Rectal smooth muscle tissue (tissue), 1 donor: ENCODE data around the gene PARD3B.

Experiments
- H3K27ac ChIP-seq: one replicate; pipeline ENCODE4 v1.7.0; 2013; ENCODE audit warnings: low read depth, low read length, inconsistent platforms
- H3K27me3 ChIP-seq: one replicate; pipeline ENCODE4 v1.7.0; 2013; ENCODE audit warnings: low read length; ENCODE audit not compliant: control insufficient read depth, insufficient read depth
- H3K36me3 ChIP-seq: one replicate; pipeline ENCODE4 v1.7.0; 2013; ENCODE audit warnings: low read length; ENCODE audit not compliant: control insufficient read depth, insufficient read depth
- H3K4me1 ChIP-seq: one replicate; pipeline ENCODE4 v1.7.0; 2013; ENCODE audit warnings: low read length; ENCODE audit not compliant: control insufficient read depth, insufficient read depth
- H3K4me3 ChIP-seq: one replicate; pipeline ENCODE4 v1.7.0; 2013; ENCODE audit warnings: low read length
- H3K9ac ChIP-seq: one replicate; pipeline ENCODE4 v1.7.0; 2013; ENCODE audit warnings: low read length

Gene PARD3B

GRCh38 chr2:205158404-205158803, 613.1 kb downstream of the PARD3B start:
- peaks cover 8% of the 10 kb centered on the region for H3K4me1 ChIP-seq
- H3K27me3 ChIP-seq: no peaks in the 10 kb centered on the region
- no peak overlapping the region for H3K27ac ChIP-seq
- H3K9ac ChIP-seq: no peak overlapping the region
- H3K36me3 ChIP-seq: no peaks in the 10 kb centered on the region
- no peak overlapping the region for H3K4me3 ChIP-seq

DNA sequence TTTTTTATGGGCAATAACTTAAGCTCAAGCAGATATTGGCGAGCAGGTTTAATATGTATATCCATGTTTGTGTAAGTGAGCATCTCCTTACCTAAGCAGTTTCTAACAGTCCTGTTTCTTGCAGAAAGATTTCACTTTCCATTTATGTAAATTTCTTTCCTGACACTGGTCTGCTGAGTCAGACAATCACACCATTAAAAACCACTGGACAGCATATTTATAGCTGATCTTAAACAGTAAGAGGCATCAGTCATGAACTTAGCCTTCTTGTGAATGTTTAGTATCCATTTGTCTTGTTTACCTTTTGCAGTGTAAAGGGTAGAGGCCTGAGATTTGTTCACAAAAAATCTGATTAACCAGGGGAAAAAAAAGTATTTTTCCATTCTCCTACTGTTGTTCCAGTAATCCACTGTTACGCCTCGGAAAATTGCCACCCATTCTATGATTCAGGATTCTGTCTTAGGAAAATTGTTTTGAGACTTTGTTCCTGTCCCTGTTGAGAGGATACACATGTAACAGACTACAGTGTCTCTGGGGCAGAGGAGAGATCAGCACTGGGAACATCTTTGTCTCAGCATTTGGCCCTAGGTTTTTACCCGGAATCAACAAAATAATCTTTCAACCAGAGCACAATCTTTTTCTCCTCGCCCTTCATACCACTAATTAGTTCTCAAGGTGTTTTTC, 616.0 kb downstream of the PARD3B start:
- Histone ChIP-seq H3K4me3 (no peak overlapping the region), H3K27me3 (no peaks in the 10 kb centered on the region), H3K27ac (peak overlapping the region; percentile 42), H3K4me1 (peaks cover 8% of the 10 kb centered on the region), H3K36me3 (no peaks in the 10 kb centered on the region), H3K9ac (no peak overlapping the region)

- Histone ChIP-seq H3K36me3 (no peaks in the 10 kb centered on the region), H3K4me1 (peaks cover 10% of the 10 kb centered on the region), H3K4me3 (no peak overlapping the region), H3K27ac (no peak overlapping the region), H3K9ac (no peak overlapping the region), H3K27me3 (no peaks in the 10 kb centered on the region)
Measured at GRCh38 chr2:205166745-205167144, 621.5 kb downstream of the PARD3B start.

DNA sequence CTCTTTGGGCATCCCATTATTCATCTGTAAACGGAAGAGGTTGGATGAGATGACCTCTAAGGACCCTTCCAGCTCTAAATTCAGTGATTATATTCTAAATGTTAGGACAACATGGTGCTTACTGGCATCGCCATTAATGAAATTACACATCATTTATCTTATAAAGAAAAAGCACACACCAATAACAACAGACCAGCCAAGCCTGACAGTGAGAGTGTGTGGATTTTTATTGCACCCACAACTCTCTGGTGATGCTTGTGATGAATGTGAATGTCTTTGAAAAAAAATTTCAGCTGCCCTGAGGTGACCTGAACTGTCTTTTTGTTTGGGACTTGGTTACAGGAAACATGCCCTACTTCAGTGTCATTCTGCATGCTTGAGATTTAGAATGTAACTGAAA, 623.7 kb downstream of the PARD3B start:
- H3K9ac ChIP-seq: no peak overlapping the region
- no peaks in the 10 kb centered on the region for H3K36me3 ChIP-seq
- H3K4me1 ChIP-seq: peaks cover 8% of the 10 kb centered on the region
- no peaks in the 10 kb centered on the region for H3K27me3 ChIP-seq
- H3K27ac ChIP-seq: peak overlapping the region; percentile 14
- no peak overlapping the region for H3K4me3 ChIP-seq

DNA sequence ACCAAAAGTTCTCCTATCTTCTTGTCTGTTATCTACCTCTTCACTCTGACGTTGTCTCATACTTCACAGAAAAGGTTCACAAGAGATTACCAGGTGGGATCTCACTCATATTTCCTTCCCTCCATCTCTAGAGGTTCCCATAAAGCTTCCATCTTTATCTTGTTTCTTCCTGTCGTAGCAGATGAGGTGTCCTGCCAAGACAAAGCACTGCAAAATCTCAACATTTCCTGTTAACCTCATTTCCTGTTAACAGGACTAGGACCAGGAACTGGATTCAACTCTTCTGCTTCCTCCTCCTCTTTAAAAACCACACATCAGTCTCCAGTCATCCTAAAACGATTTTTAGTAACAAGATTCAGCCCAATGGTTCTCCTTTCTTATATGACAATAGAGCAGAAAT, 624.2 kb downstream of the PARD3B start:
- Histone ChIP-seq H3K4me1 (peaks cover 8% of the 10 kb centered on the region), H3K36me3 (no peaks in the 10 kb centered on the region), H3K4me3 (no peak overlapping the region), H3K9ac (no peak overlapping the region), H3K27me3 (no peaks in the 10 kb centered on the region), H3K27ac (peak overlapping the region; percentile 30)

GRCh38 chr2:205170399-205170798, 625.1 kb downstream of the PARD3B start:
- H3K36me3 ChIP-seq: no peaks in the 10 kb centered on the region
- H3K27ac ChIP-seq: no peak overlapping the region
- no peak overlapping the region for H3K9ac ChIP-seq
- H3K4me1 ChIP-seq: peaks cover 8% of the 10 kb centered on the region
- no peak overlapping the region for H3K4me3 ChIP-seq
- H3K27me3 ChIP-seq: no peaks in the 10 kb centered on the region

DNA sequence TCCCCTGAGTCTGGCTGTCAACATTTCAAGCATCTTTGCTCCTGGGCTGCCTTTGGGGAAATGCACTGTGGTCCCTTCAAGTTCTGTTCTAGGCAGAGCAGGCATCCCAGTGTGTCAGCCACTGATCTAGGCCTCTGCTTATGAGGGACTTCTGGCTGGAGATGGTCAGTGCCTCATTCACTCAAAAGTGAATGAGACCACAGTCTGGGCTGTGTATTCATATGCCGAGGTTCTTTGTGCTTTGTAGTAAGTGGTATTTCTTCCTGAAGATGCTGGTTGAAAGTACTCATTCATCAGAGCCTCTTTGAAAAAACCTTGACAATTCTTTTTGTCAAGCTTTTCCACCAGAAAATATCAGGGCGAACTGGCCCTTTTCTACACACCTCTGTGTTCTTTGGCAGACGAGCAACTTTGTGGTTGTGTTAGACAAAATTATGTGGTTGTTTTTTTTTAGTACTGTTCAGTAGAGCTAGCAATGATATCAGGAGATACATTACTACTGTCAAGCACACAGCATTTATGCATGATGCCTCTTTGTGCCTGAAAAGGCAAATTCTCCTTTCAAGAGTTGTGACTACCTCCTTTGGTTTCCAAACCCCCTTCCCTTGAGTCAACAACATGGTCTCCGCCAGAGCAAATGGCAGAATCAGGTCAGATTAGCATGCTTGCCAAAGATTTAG, 626.1 kb downstream of the PARD3B start:
- Histone ChIP-seq H3K27me3 (no peaks in the 10 kb centered on the region), H3K4me1 (peaks cover 8% of the 10 kb centered on the region), H3K9ac (no peak overlapping the region), H3K4me3 (no peak overlapping the region), H3K36me3 (no peaks in the 10 kb centered on the region), H3K27ac (no peak overlapping the region)

DNA sequence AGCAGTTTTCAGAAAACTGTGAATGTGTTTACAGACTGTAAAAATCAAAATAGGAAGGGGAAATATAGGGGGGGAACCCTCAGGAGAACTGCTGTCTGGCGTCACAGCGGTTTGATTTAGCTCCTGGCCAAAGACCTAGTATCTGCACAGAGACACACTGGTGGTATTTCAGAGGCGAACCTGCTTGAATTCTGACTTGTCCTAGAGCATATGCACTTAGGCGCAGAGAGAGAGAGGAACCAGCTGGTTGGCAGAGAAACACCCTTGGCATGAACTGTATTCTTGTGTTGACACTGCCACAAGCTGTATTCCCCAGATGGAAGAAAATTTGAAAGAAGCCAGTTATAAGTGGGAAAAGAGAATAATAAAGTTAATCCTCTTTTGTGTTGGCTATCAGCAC, 630.6 kb downstream of the PARD3B start:
- Histone ChIP-seq H3K27me3 (no peaks in the 10 kb centered on the region), H3K27ac (no peak overlapping the region), H3K9ac (no peak overlapping the region), H3K4me1 (peaks cover 6% of the 10 kb centered on the region), H3K4me3 (no peak overlapping the region), H3K36me3 (no peaks in the 10 kb centered on the region)

- Histone ChIP-seq H3K4me3 (no peak overlapping the region), H3K27me3 (no peaks in the 10 kb centered on the region), H3K27ac (no peak overlapping the region), H3K4me1 (peaks cover 3% of the 10 kb centered on the region), H3K9ac (no peak overlapping the region), H3K36me3 (no peaks in the 10 kb centered on the region)
Measured at GRCh38 chr2:205176546-205176945, 631.3 kb downstream of the PARD3B start.

- Histone ChIP-seq H3K36me3 (no peaks in the 10 kb centered on the region), H3K27me3 (no peaks in the 10 kb centered on the region), H3K9ac (no peak overlapping the region), H3K27ac (no peak overlapping the region), H3K4me3 (no peak overlapping the region), H3K4me1 (peaks cover 3% of the 10 kb centered on the region)
Measured at GRCh38 chr2:205177546-205177945, 632.3 kb downstream of the PARD3B start.

- Histone ChIP-seq H3K36me3 (no peaks in the 10 kb centered on the region), H3K27me3 (no peaks in the 10 kb centered on the region), H3K27ac (no peak overlapping the region), H3K9ac (no peak overlapping the region), H3K4me1 (no peaks in the 10 kb centered on the region), H3K4me3 (no peak overlapping the region)
Measured at GRCh38 chr2:205180730-205181129, 635.5 kb downstream of the PARD3B start.

DNA sequence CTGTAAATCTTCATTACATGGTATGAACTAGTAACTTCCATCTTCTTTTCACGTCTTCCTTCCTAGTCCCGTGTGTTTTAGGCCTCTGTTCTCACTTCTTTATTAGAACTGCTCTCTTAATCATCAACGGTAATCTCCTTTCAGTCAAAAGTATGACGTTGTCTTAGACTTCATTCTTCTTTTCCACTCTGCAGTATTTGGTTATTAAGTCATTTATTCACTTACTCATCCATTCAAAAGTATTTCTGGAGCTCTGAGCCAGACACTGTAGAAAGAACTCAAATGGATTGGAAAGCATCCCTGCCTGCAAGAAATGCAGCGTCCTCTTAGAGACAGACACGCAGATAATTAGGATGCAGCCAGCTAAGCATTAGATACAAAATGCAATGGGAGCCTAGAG, 642.5 kb downstream of the PARD3B start:
- Histone ChIP-seq H3K27ac (no peak overlapping the region), H3K27me3 (no peaks in the 10 kb centered on the region), H3K4me1 (no peaks in the 10 kb centered on the region), H3K9ac (no peak overlapping the region), H3K4me3 (no peak overlapping the region), H3K36me3 (no peaks in the 10 kb centered on the region)
